ENCODE results near the gene PLEKHB1. TPM values are rescaled to one million over a fixed set of nuclear protein-coding genes. Genes with fewer than 3 reads are reported as not detected.

Gene PLEKHB1
- total RNA-seq, 2 donors from 2014 or later = 44.6 to 81.0 TPM

- H3K4me1 ChIP-seq (ENCODE audit: control insufficient read depth, insufficient read depth, low read length) = no peaks in the 10 kb centered on the region
- H3K9me3 ChIP-seq (ENCODE audit: control insufficient read depth, low read length) = peaks cover 6% of the 10 kb centered on the region
- no peak overlapping the region for H3K4me3 Mint-ChIP-seq
- H3K4me1 Mint-ChIP-seq = peaks cover 14% of the 10 kb centered on the region
- peaks cover 14% of the 10 kb centered on the region for H3K9me3 Mint-ChIP-seq
- TF ChIP-seq CTCF (conservative IDR thresholded peaks at IDR 0.05) = peak; percentile 94
- H3K27me3 ChIP-seq (ENCODE audit: control insufficient read depth, insufficient read depth, low read length, poor library complexity, severe bottlenecking) = peaks cover 9% of the 10 kb centered on the region
- DNase-seq = peak; percentile 94
- no peak overlapping the region for H3K27ac ChIP-seq (ENCODE audit: low read depth, low read length)
- no peak overlapping the region for H3K27ac Mint-ChIP-seq
- WGBS, 2 experiments (ENCODE audit: insufficient coverage in 1 of 2, insufficient read length in 1 of 2) = 25 to 50% methylated on average over 7 to 19 of the region's 19 CpGs
- H3K9ac ChIP-seq (ENCODE audit: extremely low read depth, low read length, poor library complexity, severe bottlenecking) = no peak overlapping the region
- peaks cover 4% of the 10 kb centered on the region for H3K36me3 Mint-ChIP-seq (ENCODE audit: low read depth)
- no peaks in the 10 kb centered on the region for H3K36me3 ChIP-seq (ENCODE audit: control insufficient read depth, insufficient read depth, low read length)
- no peak overlapping the region for H3K4me3 ChIP-seq (ENCODE audit: low read length)
- peaks cover 75% of the 10 kb centered on the region for H3K27me3 Mint-ChIP-seq (ENCODE audit: insufficient read depth)
Observed at GRCh38 chr11:73625696-73626318, 20.6 kb upstream of the PLEKHB1 start.

GRCh38 chr11:73629907-73630306 lies 16.5 kb upstream of the PLEKHB1 start:
- Mint-ChIP-seq H3K27me3 (ENCODE audit: insufficient read depth) (peaks cover 77% of the 10 kb centered on the region), H3K4me1 (peaks cover 14% of the 10 kb centered on the region), H3K36me3 (ENCODE audit: low read depth) (peaks cover 8% of the 10 kb centered on the region), H3K4me3 (no peak overlapping the region), H3K27ac (no peak overlapping the region), H3K9me3 (peaks cover 33% of the 10 kb centered on the region)
- Histone ChIP-seq H3K9me3 (ENCODE audit: control insufficient read depth, low read length) (peaks cover 22% of the 10 kb centered on the region), H3K27ac (ENCODE audit: low read depth, low read length) (no peak overlapping the region), H3K4me1 (ENCODE audit: control insufficient read depth, insufficient read depth, low read length) (no peaks in the 10 kb centered on the region), H3K36me3 (ENCODE audit: control insufficient read depth, insufficient read depth, low read length) (no peaks in the 10 kb centered on the region), H3K9ac (ENCODE audit: extremely low read depth, low read length, poor library complexity, severe bottlenecking) (no peak overlapping the region), H3K4me3 (ENCODE audit: low read length) (no peak overlapping the region), H3K27me3 (ENCODE audit: control insufficient read depth, insufficient read depth, low read length, poor library complexity, severe bottlenecking) (no peaks in the 10 kb centered on the region)
- DNase-seq = no peak
- WGBS, 2 experiments (ENCODE audit: insufficient coverage in 1 of 2, insufficient read length in 1 of 2) = 89 to 94% methylated on average over 3 to 7 of the region's 7 CpGs
- no peak for TF ChIP-seq CTCF (conservative IDR thresholded peaks at IDR 0.05)

- Mint-ChIP-seq H3K27me3 (ENCODE audit: insufficient read depth) (peaks cover 65% of the 10 kb centered on the region), H3K27ac (no peak overlapping the region), H3K4me1 (peaks cover 10% of the 10 kb centered on the region)
Observed at GRCh38 chr11:73632996-73633395, 13.4 kb upstream of the PLEKHB1 start.

More at GRCh38 chr11:73632996-73633395, 13.4 kb upstream of the PLEKHB1 start:
- Histone ChIP-seq H3K4me3 (ENCODE audit: low read length) (peak overlapping the region; percentile 8), H3K27me3 (ENCODE audit: control insufficient read depth, insufficient read depth, low read length, poor library complexity, severe bottlenecking) (no peaks in the 10 kb centered on the region), H3K27ac (ENCODE audit: low read depth, low read length) (no peak overlapping the region), H3K9me3 (ENCODE audit: control insufficient read depth, low read length) (peaks cover 22% of the 10 kb centered on the region), H3K36me3 (ENCODE audit: control insufficient read depth, insufficient read depth, low read length) (no peaks in the 10 kb centered on the region), H3K4me1 (ENCODE audit: control insufficient read depth, insufficient read depth, low read length) (no peaks in the 10 kb centered on the region), H3K9ac (ENCODE audit: extremely low read depth, low read length, poor library complexity, severe bottlenecking) (no peak overlapping the region)
- H3K9me3 Mint-ChIP-seq = peaks cover 36% of the 10 kb centered on the region
- H3K36me3 Mint-ChIP-seq (ENCODE audit: low read depth) = peaks cover 8% of the 10 kb centered on the region
- WGBS, 2 experiments (ENCODE audit: insufficient coverage in 1 of 2, insufficient read length in 1 of 2) = 83 to 91% methylated on average over 4 of the region's 4 CpGs
- no peak overlapping the region for H3K4me3 Mint-ChIP-seq
- DNase-seq = no peak
- TF ChIP-seq CTCF (conservative IDR thresholded peaks at IDR 0.05) = no peak

Data from endodermal cell (in vitro differentiated cells).